GM23338 (cell line): ENCODE results near the gene TPM2.

Experiments used
- CREB1 ChIP-seq: fragments of 250-450 bp; sonication (Bioruptor Pico); IDR thresholded peaks from 2 replicates; pipeline ENCODE4 v1.5.0; 2020; ENCODE audit warnings: low read depth, mild to moderate bottlenecking, moderate library complexity
- ETS1 ChIP-seq: IDR thresholded peaks from 2 replicates; pipeline ENCODE4 v1.6.1; 2016; ENCODE audit warnings: antibody characterized with exemption
- EZH2 ChIP-seq: fragments of 200-600 bp; sonication (generic); IDR thresholded peaks from one replicate; pipeline ENCODE4 v1.8.0; 2017; ENCODE audit warnings: antibody characterized with exemption, mild to moderate bottlenecking, low read depth; ENCODE audit not compliant: unreplicated experiment
- EZH2phosphoT487 ChIP-seq: fragments of 200-600 bp; sonication (generic); IDR thresholded peaks from one replicate; pipeline ENCODE4 v1.8.1; 2018; ENCODE audit warnings: antibody characterized with exemption; ENCODE audit not compliant: unreplicated experiment
- JUNB ChIP-seq: IDR thresholded peaks from one replicate; pipeline ENCODE4 v1.6.1; 2016; ENCODE audit warnings: antibody characterized with exemption; ENCODE audit not compliant: unreplicated experiment
- NANOG ChIP-seq: IDR thresholded peaks from 2 replicates; pipeline ENCODE4 v1.6.1; 2016; ENCODE audit warnings: antibody characterized with exemption, borderline replicate concordance
- POLR2AphosphoS5 ChIP-seq: IDR thresholded peaks from 2 replicates; pipeline ENCODE4 v1.6.1; 2016; ENCODE audit warnings: antibody characterized with exemption, low read depth
- REST ChIP-seq: IDR thresholded peaks from one replicate; pipeline ENCODE4 v1.6.1; 2018; ENCODE audit warnings: antibody characterized with exemption; ENCODE audit not compliant: unreplicated experiment
- TF ChIP-seq, protein P1 (sequence below), 2 experiments: fragments of 200-600 bp in 1 of 2; sonication (generic) in 1 of 2; conservative IDR thresholded peaks; 2 replicates each; pipeline versions ENCODE4 v1.5.1 to v1.6.1; 2016 to 2017; ENCODE audit warnings: antibody characterized with exemption in 2 of 2, low read depth in 2 of 2, mild to moderate bottlenecking in 2 of 2, moderate library complexity in 1 of 2

DNA sequence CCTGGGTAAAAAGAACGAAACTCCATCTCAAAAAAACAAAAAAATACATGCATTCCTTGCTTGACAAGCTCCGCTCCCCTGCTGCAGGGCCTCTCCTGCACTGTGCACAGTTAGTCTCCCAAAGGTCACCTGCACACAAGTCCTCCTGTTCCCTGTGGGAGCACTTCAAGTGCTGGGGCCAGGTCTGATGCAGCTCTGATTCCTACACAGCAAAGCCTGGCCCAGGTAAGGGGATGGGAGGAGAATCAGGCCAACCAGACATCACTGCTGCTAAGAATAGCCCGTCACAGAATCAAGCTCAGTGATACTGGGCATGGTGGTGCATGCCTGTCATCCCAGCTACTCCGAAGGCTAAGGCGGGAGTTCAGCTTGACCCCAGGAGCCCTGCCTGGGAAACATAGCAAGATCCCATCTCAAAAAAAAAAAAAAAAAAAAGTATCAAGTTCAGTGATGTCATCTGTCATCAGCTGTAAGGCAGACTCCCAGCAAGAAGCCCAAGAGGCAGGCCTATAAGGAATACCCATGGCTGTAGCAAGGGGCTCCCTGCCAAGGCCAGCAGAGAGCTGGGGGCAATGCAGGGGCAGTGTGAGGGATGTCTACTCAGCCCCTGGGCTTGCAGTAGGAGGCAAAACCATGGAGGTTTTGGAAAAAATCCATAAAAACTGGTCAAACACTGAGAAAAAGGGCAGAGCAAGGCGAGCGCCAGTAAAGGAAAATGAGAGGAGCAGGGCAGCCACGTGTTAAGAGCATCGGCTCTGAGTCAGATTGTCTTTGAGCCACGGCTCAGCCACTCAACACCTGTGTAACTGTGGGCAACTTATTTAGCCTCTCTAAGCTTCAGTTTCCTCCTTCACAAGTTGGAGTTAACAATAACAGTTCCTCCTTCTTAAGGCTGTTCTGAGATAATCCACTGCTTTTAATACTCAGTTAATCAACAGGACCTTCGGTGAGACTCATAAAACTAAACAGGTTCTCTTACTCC is 3.2 kb downstream of the TPM2 start:
- TF ChIP-seq, protein P1, sequence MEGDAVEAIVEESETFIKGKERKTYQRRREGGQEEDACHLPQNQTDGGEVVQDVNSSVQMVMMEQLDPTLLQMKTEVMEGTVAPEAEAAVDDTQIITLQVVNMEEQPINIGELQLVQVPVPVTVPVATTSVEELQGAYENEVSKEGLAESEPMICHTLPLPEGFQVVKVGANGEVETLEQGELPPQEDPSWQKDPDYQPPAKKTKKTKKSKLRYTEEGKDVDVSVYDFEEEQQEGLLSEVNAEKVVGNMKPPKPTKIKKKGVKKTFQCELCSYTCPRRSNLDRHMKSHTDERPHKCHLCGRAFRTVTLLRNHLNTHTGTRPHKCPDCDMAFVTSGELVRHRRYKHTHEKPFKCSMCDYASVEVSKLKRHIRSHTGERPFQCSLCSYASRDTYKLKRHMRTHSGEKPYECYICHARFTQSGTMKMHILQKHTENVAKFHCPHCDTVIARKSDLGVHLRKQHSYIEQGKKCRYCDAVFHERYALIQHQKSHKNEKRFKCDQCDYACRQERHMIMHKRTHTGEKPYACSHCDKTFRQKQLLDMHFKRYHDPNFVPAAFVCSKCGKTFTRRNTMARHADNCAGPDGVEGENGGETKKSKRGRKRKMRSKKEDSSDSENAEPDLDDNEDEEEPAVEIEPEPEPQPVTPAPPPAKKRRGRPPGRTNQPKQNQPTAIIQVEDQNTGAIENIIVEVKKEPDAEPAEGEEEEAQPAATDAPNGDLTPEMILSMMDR (conservative IDR thresholded peaks at IDR 0.05; ENCODE audit: low read depth in 2 of 2) = no peak
- TF ChIP-seq EZH2phosphoT487 (no peak), REST (no peak), NANOG (no peak), EZH2 (no peak), POLR2AphosphoS5 (no peak), CREB1 (CRISPR knock-in tag) (no peak), ETS1 (no peak), JUNB (no peak)
